GM12874 (cell line): ENCODE data around the gene NFIX.

Experiments
- CTCF ChIP-seq: IDR thresholded peaks from 2 replicates; pipeline ENCODE4 v1.5.1; 2011; ENCODE audit warnings: low read depth, mild to moderate bottlenecking, control low read depth, low read length, moderate library complexity; ENCODE audit not compliant: insufficient read depth

NFIX gene

GRCh38 chr19:12990431-12990830, 4.8 kb upstream of the NFIX start:
- no peak for TF ChIP-seq CTCF

GRCh38 chr19:12990853-12991252, 4.4 kb upstream of the NFIX start:
- no peak for TF ChIP-seq CTCF

- no peak for TF ChIP-seq CTCF
Observed at GRCh38 chr19:12991296-12991695, 4.0 kb upstream of the NFIX start.

GRCh38 chr19:12992729-12993128, 2.5 kb upstream of the NFIX start:
- TF ChIP-seq CTCF = no peak

- no peak for TF ChIP-seq CTCF
Observed at GRCh38 chr19:12993562-12993961, 1.7 kb upstream of the NFIX start.

- no peak for TF ChIP-seq CTCF
Observed at GRCh38 chr19:12995596-12996405, 526 bp downstream of the NFIX start.

- TF ChIP-seq CTCF = no peak
Observed at GRCh38 chr19:12996406-12997094, 1.3 kb downstream of the NFIX start.
